Sigmoid colon (tissue), 4 donors: ENCODE measurements around the gene MLPH.

Experiments
- CTCF ChIP-seq, 4 experiments: fragments of 450-650 bp in 3 of 4; fragments of 200-600 bp in 1 of 4; IDR thresholded peaks; one replicate each; pipeline ENCODE4 v1.5.1; 2016 to 2019; ENCODE audit warnings: antibody characterized with exemption in 4 of 4, mild to moderate bottlenecking in 3 of 4, moderate library complexity in 2 of 4
- POLR2A ChIP-seq, 2 donors: fragments of 450-650 bp; IDR thresholded peaks; one replicate each; pipeline ENCODE4 v1.6.1; 2016; ENCODE audit warnings: antibody characterized with exemption in 2 of 2, mild to moderate bottlenecking in 2 of 2, moderate library complexity in 2 of 2
- POLR2AphosphoS5 ChIP-seq, 4 donors: sonication (generic); formaldehyde crosslinking; IDR thresholded peaks; one replicate each; pipeline ENCODE4 v1.6.1; 2017; ENCODE audit warnings: antibody characterized with exemption in 4 of 4

- TF ChIP-seq POLR2AphosphoS5 (IDR thresholded peaks at IDR 0.05), result no peak
- no peak for TF ChIP-seq CTCF (IDR thresholded peaks at IDR 0.05)
- no peak for TF ChIP-seq POLR2A (IDR thresholded peaks at IDR 0.05)
Observed at GRCh38 chr2:237539681-237540080, 52.6 kb downstream of the MLPH start.
